Hippocampal formation (tissue), 2 donors: ENCODE results near the gene DDX59.

Experiments used
- DNase-seq, 2 donors: peaks; one replicate each; lab custom pipeline; 2025; lab: John Stamatoyannopoulos, UW

Gene DDX59

GRCh38 chr1:200669314-200670241 is at the start of gene DDX59:
Gene DDX59, minus strand, starts transcription at chr1:200669907. Its CDS starts 3,167 bp downstream, at chr1:200666740.
- peak; percentile 91 to 93 for DNase-seq

- no peak for DNase-seq
These were observed 44.9 kb upstream of the DDX59 start for GRCh38 chr1:200714504-200715187.

GRCh38 chr1:200710166-200710565 is 40.5 kb upstream of the DDX59 start:
- DNase-seq: no peak

GRCh38 chr1:200708769-200709168 is 39.1 kb upstream of the DDX59 start:
- no peak for DNase-seq

GRCh38 chr1:200708161-200708560 is 38.5 kb upstream of the DDX59 start:
- DNase-seq: no peak

- no peak for DNase-seq
These were observed 37.4 kb upstream of the DDX59 start for GRCh38 chr1:200707116-200707515.

GRCh38 chr1:200706111-200706814 is 36.6 kb upstream of the DDX59 start:
- DNase-seq: no peak

GRCh38 chr1:200704986-200705500 is 35.3 kb upstream of the DDX59 start:
- no peak for DNase-seq

- no peak for DNase-seq
These were observed 30.2 kb upstream of the DDX59 start for GRCh38 chr1:200699871-200700270.

- DNase-seq: no peak
These were observed 25.0 kb upstream of the DDX59 start for GRCh38 chr1:200694738-200695137.

GRCh38 chr1:200693327-200693726 is 23.6 kb upstream of the DDX59 start:
- DNase-seq: no peak

GRCh38 chr1:200692316-200692715 is 22.6 kb upstream of the DDX59 start:
- no peak for DNase-seq

GRCh38 chr1:200686620-200687019 is 16.9 kb upstream of the DDX59 start:
- no peak for DNase-seq

GRCh38 chr1:200684015-200684414 is 14.3 kb upstream of the DDX59 start:
- DNase-seq: no peak

GRCh38 chr1:200683298-200683697 is 13.6 kb upstream of the DDX59 start:
- no peak for DNase-seq

GRCh38 chr1:200681231-200681630 is 11.5 kb upstream of the DDX59 start:
- no peak for DNase-seq

GRCh38 chr1:200676829-200677228 is 7.1 kb upstream of the DDX59 start:
- no peak for DNase-seq

- no peak for DNase-seq
These were observed 5.8 kb upstream of the DDX59 start for GRCh38 chr1:200675588-200675852.

GRCh38 chr1:200674838-200675587 is 5.3 kb upstream of the DDX59 start:
- DNase-seq: no peak

- DNase-seq: no peak
These were observed 4.5 kb upstream of the DDX59 start for GRCh38 chr1:200673952-200674823.
